Lower leg skin (tissue), 3 donors: Measurements from ENCODE around the gene NOSTRIN.

Experiments used
- POLR2A ChIP-seq, 2 donors: fragments of 450-650 bp; IDR thresholded peaks; one replicate each; pipeline ENCODE4 v1.6.1; 2016 to 2017; ENCODE audit warnings: antibody characterized with exemption in 2 of 2, mild to moderate bottlenecking in 1 of 2, moderate library complexity in 1 of 2
- TF ChIP-seq, protein P1 (sequence below), 3 donors: fragments of 450-650 bp; IDR thresholded peaks; one replicate each; pipeline ENCODE4 v1.5.1; 2016; ENCODE audit warnings: antibody characterized with exemption in 3 of 3, mild to moderate bottlenecking in 3 of 3, moderate library complexity in 2 of 3

DNA sequence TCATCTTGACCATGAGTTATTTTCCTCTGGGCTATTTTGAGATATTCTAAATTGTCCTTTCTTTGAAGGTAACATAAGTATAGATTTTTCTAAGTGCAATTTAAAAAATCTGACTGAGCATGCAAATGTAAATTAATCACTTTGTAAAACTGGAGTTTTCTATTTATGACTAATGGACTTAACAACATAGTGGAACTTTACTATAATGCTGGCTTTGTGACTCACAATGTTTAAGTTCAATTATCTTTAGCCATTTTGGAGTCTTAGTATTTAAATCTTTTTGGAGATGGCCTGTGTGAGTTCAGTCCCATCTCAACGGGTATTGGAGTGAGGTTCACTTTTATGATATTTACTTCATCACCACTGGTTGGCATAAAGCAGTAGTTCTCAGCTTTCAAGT, 35.2 kb upstream of the NOSTRIN start:
- TF ChIP-seq, protein P1, sequence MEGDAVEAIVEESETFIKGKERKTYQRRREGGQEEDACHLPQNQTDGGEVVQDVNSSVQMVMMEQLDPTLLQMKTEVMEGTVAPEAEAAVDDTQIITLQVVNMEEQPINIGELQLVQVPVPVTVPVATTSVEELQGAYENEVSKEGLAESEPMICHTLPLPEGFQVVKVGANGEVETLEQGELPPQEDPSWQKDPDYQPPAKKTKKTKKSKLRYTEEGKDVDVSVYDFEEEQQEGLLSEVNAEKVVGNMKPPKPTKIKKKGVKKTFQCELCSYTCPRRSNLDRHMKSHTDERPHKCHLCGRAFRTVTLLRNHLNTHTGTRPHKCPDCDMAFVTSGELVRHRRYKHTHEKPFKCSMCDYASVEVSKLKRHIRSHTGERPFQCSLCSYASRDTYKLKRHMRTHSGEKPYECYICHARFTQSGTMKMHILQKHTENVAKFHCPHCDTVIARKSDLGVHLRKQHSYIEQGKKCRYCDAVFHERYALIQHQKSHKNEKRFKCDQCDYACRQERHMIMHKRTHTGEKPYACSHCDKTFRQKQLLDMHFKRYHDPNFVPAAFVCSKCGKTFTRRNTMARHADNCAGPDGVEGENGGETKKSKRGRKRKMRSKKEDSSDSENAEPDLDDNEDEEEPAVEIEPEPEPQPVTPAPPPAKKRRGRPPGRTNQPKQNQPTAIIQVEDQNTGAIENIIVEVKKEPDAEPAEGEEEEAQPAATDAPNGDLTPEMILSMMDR (IDR thresholded peaks at IDR 0.05) = no peak
- no peak for TF ChIP-seq POLR2A (IDR thresholded peaks at IDR 0.05)
